ENCODE measurements around the gene TCN2. TPM values are rescaled to one million over a fixed set of nuclear protein-coding genes. Genes with fewer than 3 reads are reported as not detected.

The TCN2 gene
- total RNA-seq, 1 donor from 2014 or later = 22.3 TPM

DNA sequence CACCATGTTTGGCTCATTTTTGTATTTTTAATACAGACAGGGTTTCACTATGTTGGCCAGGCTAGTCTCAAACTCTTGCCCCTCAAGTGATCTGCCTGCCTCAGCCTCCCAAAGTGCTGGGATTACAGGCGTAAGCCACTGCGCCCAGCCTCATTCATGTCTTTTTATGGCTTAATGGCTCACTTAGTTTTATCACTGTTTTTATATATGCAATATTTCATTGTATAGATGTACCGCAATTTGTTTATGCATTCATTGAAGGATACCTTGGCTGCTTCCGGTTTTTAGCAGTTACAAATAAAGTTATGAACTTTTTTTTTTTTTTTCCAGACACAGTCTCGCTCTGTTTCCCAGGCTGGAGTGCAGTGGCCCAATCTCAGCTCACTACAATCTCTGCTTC, 5.5 kb upstream of the TCN2 start:
- DNase-seq (ENCODE audit: low spot score, unreplicated experiment) = no peak
- Mint-ChIP-seq H3K27me3 (no peaks in the 10 kb centered on the region), H3K4me1 (ENCODE audit: low read depth) (peaks cover 13% of the 10 kb centered on the region), H3K36me3 (ENCODE audit: insufficient read depth) (no peaks in the 10 kb centered on the region), H3K4me3 (ENCODE audit: low read depth) (no peak overlapping the region), H3K27ac (no peak overlapping the region), H3K9me3 (ENCODE audit: low read depth) (no peaks in the 10 kb centered on the region)
- TF ChIP-seq, protein P1, sequence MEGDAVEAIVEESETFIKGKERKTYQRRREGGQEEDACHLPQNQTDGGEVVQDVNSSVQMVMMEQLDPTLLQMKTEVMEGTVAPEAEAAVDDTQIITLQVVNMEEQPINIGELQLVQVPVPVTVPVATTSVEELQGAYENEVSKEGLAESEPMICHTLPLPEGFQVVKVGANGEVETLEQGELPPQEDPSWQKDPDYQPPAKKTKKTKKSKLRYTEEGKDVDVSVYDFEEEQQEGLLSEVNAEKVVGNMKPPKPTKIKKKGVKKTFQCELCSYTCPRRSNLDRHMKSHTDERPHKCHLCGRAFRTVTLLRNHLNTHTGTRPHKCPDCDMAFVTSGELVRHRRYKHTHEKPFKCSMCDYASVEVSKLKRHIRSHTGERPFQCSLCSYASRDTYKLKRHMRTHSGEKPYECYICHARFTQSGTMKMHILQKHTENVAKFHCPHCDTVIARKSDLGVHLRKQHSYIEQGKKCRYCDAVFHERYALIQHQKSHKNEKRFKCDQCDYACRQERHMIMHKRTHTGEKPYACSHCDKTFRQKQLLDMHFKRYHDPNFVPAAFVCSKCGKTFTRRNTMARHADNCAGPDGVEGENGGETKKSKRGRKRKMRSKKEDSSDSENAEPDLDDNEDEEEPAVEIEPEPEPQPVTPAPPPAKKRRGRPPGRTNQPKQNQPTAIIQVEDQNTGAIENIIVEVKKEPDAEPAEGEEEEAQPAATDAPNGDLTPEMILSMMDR (IDR thresholded peaks at IDR 0.05; ENCODE audit: unreplicated experiment) = no peak

DNA sequence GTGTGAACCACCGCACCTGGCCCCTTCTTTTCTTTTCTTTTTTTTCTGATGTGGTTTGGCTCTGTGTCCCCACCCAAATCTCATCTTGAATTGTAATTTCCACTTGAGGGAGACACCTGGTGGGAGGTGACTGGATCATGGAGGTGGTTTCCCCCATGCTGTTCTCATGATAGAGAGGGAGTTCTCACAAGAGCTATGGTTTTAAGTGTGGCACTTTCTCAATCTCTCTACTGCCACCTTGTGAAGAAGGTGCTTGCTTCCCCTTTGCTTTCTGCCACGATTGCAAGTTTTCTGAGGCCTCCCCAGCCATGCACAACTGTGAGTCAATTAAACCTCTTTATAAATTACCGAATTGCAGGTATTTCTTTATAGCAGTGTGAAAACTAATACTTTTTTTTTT, 4.9 kb upstream of the TCN2 start:
- Mint-ChIP-seq H3K4me1 (ENCODE audit: low read depth) (peaks cover 13% of the 10 kb centered on the region), H3K9me3 (ENCODE audit: low read depth) (no peaks in the 10 kb centered on the region), H3K4me3 (ENCODE audit: low read depth) (no peak overlapping the region), H3K27me3 (no peaks in the 10 kb centered on the region), H3K36me3 (ENCODE audit: insufficient read depth) (no peaks in the 10 kb centered on the region), H3K27ac (peak overlapping the region; percentile 74)
- TF ChIP-seq, protein P1 (IDR thresholded peaks at IDR 0.05; ENCODE audit: unreplicated experiment) = peak; percentile 37
- DNase-seq (ENCODE audit: low spot score, unreplicated experiment) = no peak

DNA sequence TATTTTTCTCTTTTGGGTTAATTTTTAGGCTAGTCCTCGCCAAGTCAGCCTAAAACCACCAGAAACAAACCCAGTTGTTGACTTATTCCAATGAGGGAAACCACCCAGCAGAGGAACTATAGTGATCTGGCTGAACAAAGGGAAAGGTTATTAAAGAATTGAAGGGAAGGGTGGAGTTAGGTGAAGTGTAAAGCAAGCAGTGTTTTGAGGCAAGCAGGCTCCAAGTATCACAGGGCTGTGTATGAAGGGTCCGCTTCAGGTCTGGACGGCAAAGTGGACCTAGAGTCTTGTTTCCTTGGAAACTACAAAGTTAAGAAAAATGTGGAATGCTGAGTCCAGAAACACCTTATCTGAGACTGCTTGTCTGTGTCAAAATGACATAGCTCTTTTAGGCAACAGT, 3.2 kb upstream of the TCN2 start:
- H3K4me3 Mint-ChIP-seq (ENCODE audit: low read depth) = no peak overlapping the region
- H3K27ac Mint-ChIP-seq = peak overlapping the region; percentile 75

DNA sequence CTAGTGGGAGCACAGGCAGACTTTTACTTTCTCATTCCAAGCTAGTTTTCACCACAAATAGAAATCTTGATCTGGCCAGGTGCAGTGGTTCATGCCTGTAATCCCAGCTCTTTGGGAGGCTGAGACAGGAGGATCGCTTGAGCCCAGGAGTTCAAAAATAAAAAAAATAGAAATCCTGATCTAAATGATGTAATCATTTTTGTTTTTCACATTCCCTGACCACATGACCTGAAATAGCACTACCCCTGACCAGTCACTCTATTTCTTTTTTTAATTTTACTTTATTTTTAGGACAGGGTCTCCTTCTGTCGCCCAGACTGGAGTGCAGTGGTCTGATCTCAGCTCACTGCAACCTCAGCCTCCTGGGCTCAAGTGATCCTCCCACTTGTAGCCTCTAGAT, 2.3 kb upstream of the TCN2 start:
- Mint-ChIP-seq H3K4me1 (ENCODE audit: low read depth) (peaks cover 21% of the 10 kb centered on the region), H3K27ac (no peak overlapping the region), H3K27me3 (no peaks in the 10 kb centered on the region), H3K9me3 (ENCODE audit: low read depth) (no peaks in the 10 kb centered on the region), H3K36me3 (ENCODE audit: insufficient read depth) (no peaks in the 10 kb centered on the region), H3K4me3 (ENCODE audit: low read depth) (no peak overlapping the region)
- DNase-seq (ENCODE audit: low spot score, unreplicated experiment) = no peak
- TF ChIP-seq, protein P1 (IDR thresholded peaks at IDR 0.05; ENCODE audit: unreplicated experiment) = no peak

More for the DNA sequence above, 3.2 kb upstream of the TCN2 start:
- DNase-seq (ENCODE audit: low spot score, unreplicated experiment) = no peak
- TF ChIP-seq, protein P1 (IDR thresholded peaks at IDR 0.05; ENCODE audit: unreplicated experiment) = no peak
- no peaks in the 10 kb centered on the region for H3K9me3 Mint-ChIP-seq (ENCODE audit: low read depth)
- H3K36me3 Mint-ChIP-seq (ENCODE audit: insufficient read depth) = no peaks in the 10 kb centered on the region
- no peaks in the 10 kb centered on the region for H3K27me3 Mint-ChIP-seq
- H3K4me1 Mint-ChIP-seq (ENCODE audit: low read depth) = peaks cover 18% of the 10 kb centered on the region

DNA sequence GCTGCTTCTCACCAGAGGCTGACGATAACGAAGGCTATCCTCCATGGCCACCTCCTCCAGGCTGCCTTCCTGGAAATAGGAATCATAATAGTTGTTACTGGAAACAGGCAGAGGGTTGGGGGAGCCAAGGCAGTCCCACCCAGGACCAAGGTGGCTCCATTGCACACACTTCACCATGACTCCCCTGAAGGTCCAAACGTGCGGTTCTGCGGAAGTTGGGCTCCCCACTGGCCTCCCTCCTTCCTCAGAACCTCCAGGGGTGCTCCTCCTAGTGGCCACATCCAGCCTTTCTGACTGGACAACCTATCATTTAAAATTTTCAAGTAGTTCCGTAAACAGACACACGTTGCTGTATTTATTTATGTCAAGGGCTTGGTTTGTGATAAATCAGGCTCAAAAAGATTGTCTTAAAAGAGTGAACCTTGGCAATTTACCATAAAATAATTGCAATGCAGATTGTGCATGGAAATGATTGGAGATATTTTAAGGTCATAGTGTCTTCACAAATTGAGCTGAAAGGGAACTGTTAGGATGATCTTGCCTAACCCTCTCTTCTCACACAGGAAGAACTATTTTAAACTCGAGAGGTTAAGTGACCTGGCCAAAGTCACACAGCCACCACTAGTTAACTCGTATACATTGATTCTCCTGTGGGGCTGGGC, 1.4 kb upstream of the TCN2 start:
- no peaks in the 10 kb centered on the region for H3K27me3 Mint-ChIP-seq
- no peak overlapping the region for H3K4me3 Mint-ChIP-seq (ENCODE audit: low read depth)
- TF ChIP-seq, protein P1 (IDR thresholded peaks at IDR 0.05; ENCODE audit: unreplicated experiment) = peak; percentile 68
- DNase-seq (ENCODE audit: low spot score, unreplicated experiment) = no peak
- no peaks in the 10 kb centered on the region for H3K36me3 Mint-ChIP-seq (ENCODE audit: insufficient read depth)
- no peaks in the 10 kb centered on the region for H3K9me3 Mint-ChIP-seq (ENCODE audit: low read depth)
- peak overlapping the region; percentile 98 for H3K27ac Mint-ChIP-seq
- peaks cover 21% of the 10 kb centered on the region for H3K4me1 Mint-ChIP-seq (ENCODE audit: low read depth)
